Activated CD8-positive, alpha-beta memory T cell treated with anti-CD3 and anti-CD28 coated beads for 4 hours (primary cell): ENCODE measurements around the gene DNAJB1.

Experiments used
- DNase-seq, 2 donors: peaks; one replicate each; pipeline ENCODE4 v3.0.0-alpha.2; 2020; ENCODE audit warnings: low read depth in 2 of 2

Gene DNAJB1

GRCh38 chr19:14496029-14496833, 22.0 kb downstream of the DNAJB1 start, which contains the start of gene GIPC1:
Gene GIPC1 (minus strand): TSS chr19:14496127. CDS start chr19:14482976, 13,151 bp downstream.
- peak; percentile 54 to 60 for DNase-seq

- no peak for DNase-seq
These were observed 22.5 kb downstream of the DNAJB1 start for GRCh38 chr19:14495672-14496028.

GRCh38 chr19:14494910-14495671, 23.1 kb downstream of the DNAJB1 start:
- DNase-seq: no peak

GRCh38 chr19:14494411-14494810, 23.8 kb downstream of the DNAJB1 start:
- no peak for DNase-seq

GRCh38 chr19:14492756-14493337, 25.4 kb downstream of the DNAJB1 start:
- DNase-seq: no peak

- DNase-seq: no peak
These were observed 30.6 kb downstream of the DNAJB1 start for GRCh38 chr19:14487370-14488125.

- DNase-seq: no peak
These were observed 35.8 kb downstream of the DNAJB1 start for GRCh38 chr19:14482172-14482941.

GRCh38 chr19:14480700-14481079, 37.5 kb downstream of the DNAJB1 start:
- no peak for DNase-seq

GRCh38 chr19:14479975-14480699, 38.1 kb downstream of the DNAJB1 start:
- DNase-seq: peak; percentile 35 to 48

- no peak for DNase-seq
These were observed 38.8 kb downstream of the DNAJB1 start for GRCh38 chr19:14479309-14479974.

- DNase-seq: no peak
These were observed 40.1 kb downstream of the DNAJB1 start for GRCh38 chr19:14478113-14478545.

GRCh38 chr19:14477418-14478112, 40.6 kb downstream of the DNAJB1 start:
- no peak for DNase-seq

GRCh38 chr19:14476673-14477401, 41.4 kb downstream of the DNAJB1 start:
- peak in 1 of 2 donors; percentile 27 for DNase-seq

- no peak for DNase-seq
These were observed 41.9 kb downstream of the DNAJB1 start for GRCh38 chr19:14476327-14476672.

GRCh38 chr19:14475251-14476073, 42.7 kb downstream of the DNAJB1 start, which contains the start of gene PTGER1:
Gene PTGER1 (minus strand): TSS chr19:14475354. CDS start chr19:14474320, 1,034 bp downstream.
- no peak for DNase-seq

- DNase-seq: no peak
These were observed 43.4 kb downstream of the DNAJB1 start for GRCh38 chr19:14474827-14475226.

GRCh38 chr19:14473978-14474578, 44.1 kb downstream of the DNAJB1 start:
- no peak for DNase-seq
